Right cardiac atrium (tissue), 5 donors: ENCODE results near the gene TAF7L. TPM values are rescaled to one million over a fixed set of nuclear protein-coding genes. Genes with fewer than 3 reads are reported as not detected.

Source experiments
- ATAC-seq, 2 donors: fragments of 200-7000 bp; cut with Tn5 transposase; one replicate each; pipeline versions ENCODE4 v1.8.0 to v1.9.1; 2020; ENCODE audit warnings: moderate library complexity in 2 of 2, mild to moderate bottlenecking in 1 of 2
- DNase-seq, 3 donors: peaks; one replicate each; pipeline ENCODE4 v3.0.0-alpha.2; 2020
- H3K27ac ChIP-seq: one replicate; pipeline ENCODE4 v1.5.1; 2013; ENCODE audit warnings: mild to moderate bottlenecking, low read length, control low read depth, moderate library complexity
- H3K27me3 ChIP-seq: one replicate; pipeline ENCODE4 v1.6.1; 2013; ENCODE audit not compliant: control insufficient read depth, insufficient read depth
- H3K4me1 ChIP-seq: one replicate; pipeline ENCODE4 v1.6.1; 2013; ENCODE audit warnings: low read length; ENCODE audit not compliant: control insufficient read depth, insufficient read depth
- H3K4me3 ChIP-seq: one replicate; pipeline ENCODE4 v1.5.1; 2013; ENCODE audit warnings: low read length, control low read depth
- H3K9me3 ChIP-seq: one replicate; pipeline ENCODE4 v1.6.1; 2013; ENCODE audit warnings: low read length; ENCODE audit not compliant: control insufficient read depth
- WGBS: extraction: QIAGEN DNeasy Blood & Tissue Kit; methylation state at CpG from one replicate; pipeline ENCODE4 v1.1.7; 2013; 5-methylcytosine and 5-hydroxymethylcytosine counted together
- intact Hi-C, 4 donors: fragments of 100-400 bp; cut with DNase I; formaldehyde crosslinking; loops; one replicate each; pipeline versions ENCODE4 v1.11.0 to v1.14.0; 2022 to 2023
- polyA plus RNA-seq: library from polyadenylated mRNA; stranded (reverse); fragments of 200-250 nt; gene quantifications from one replicate; pipeline ENCODE4 v1.2.3, GENCODE V29; 2013
- total RNA-seq, 4 donors: library from RNA; stranded (reverse); fragmentation: NEBNext Ultra II Directional; extraction: Animal tissue kit (Norgen Biotek cat#: 25700); gene quantifications; one replicate each; pipeline ENCODE4 v1.2.1, GENCODE V29; 2021
- donor health status: healthy with polysubstance abuse.
- donor health status: DM: no; HTN: yes; CAD: no.
- donor health status: DM: no; HTN: no; CAD: no.
- donor health status: DM: no; HTN: yes; CAD: no; lungs with severe emphysema.
- donor health status: DM: yes; HTN: yes; CAD: no.

The TAF7L gene
- total and polyA plus RNA-seq, 5 donors, result not detected

DNA sequence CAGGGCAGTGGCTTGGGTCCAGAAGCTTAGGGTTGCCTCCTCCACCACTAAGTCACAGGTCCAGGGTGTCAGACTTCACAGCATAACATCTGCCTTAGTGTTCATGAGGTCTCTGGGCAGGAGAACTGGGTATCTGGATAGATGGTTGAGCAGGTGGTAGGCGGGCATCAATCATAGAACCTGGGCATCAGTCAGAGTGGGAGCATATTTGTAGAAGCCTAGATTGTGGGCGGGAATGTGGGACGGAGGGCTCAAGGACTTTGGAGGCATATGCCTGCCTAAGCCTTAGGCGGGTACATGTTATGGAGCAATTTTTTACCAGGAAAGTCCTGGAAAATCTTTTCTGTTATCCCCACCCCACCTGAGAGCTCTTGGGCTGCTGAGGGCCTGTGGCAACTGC lies 28.5 kb downstream of the TAF7L start:
- WGBS, result 97% methylated on average over 4 of the region's 4 CpGs
- ATAC-seq (no peak), DNase-seq (no peak)
- no peaks in the 10 kb centered on the region for H3K4me1 ChIP-seq
- no peak overlapping the region for H3K4me3 ChIP-seq
- intact Hi-C loops, result no loop called here
- no peak overlapping the region for H3K27ac ChIP-seq
- H3K27me3 ChIP-seq, result no peaks in the 10 kb centered on the region
- H3K9me3 ChIP-seq, result no peaks in the 10 kb centered on the region

GRCh38 chrX:101260435-101260834 lies 30.7 kb downstream of the TAF7L start:
- intact Hi-C loops, result no loop called here
- H3K9me3 ChIP-seq, result no peaks in the 10 kb centered on the region
- no peak for ATAC-seq

DNA sequence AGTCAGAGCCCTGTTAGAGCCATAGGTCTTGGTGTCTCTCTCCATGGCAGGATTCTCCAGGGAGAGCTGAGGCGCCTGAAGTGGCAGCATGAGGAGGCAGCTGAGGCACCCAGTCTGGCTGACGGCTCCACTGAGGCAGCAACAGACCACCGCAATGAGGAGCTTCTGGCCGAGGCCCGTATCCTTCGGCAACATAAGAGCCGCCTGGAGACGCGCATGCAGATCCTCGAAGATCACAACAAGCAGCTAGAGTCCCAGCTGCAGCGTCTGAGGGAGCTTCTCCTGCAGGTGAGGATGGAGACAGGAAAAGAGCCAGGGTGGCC lies 32.9 kb downstream of the TAF7L start:
- WGBS, result 94% methylated on average over 11 of the region's 11 CpGs
- Histone ChIP-seq H3K9me3 (no peaks in the 10 kb centered on the region), H3K27me3 (no peaks in the 10 kb centered on the region), H3K27ac (no peak overlapping the region), H3K4me1 (no peaks in the 10 kb centered on the region), H3K4me3 (no peak overlapping the region)
- ATAC-seq (no peak), DNase-seq (no peak)
- intact Hi-C loops, result no loop called here

More at GRCh38 chrX:101260435-101260834, 30.7 kb downstream of the TAF7L start:
- no peak for DNase-seq
- no peaks in the 10 kb centered on the region for H3K27me3 ChIP-seq
- 74% methylated on average over 4 of the region's 4 CpGs for WGBS
- no peak overlapping the region for H3K4me3 ChIP-seq
- no peak overlapping the region for H3K27ac ChIP-seq
- H3K4me1 ChIP-seq, result no peaks in the 10 kb centered on the region

DNA sequence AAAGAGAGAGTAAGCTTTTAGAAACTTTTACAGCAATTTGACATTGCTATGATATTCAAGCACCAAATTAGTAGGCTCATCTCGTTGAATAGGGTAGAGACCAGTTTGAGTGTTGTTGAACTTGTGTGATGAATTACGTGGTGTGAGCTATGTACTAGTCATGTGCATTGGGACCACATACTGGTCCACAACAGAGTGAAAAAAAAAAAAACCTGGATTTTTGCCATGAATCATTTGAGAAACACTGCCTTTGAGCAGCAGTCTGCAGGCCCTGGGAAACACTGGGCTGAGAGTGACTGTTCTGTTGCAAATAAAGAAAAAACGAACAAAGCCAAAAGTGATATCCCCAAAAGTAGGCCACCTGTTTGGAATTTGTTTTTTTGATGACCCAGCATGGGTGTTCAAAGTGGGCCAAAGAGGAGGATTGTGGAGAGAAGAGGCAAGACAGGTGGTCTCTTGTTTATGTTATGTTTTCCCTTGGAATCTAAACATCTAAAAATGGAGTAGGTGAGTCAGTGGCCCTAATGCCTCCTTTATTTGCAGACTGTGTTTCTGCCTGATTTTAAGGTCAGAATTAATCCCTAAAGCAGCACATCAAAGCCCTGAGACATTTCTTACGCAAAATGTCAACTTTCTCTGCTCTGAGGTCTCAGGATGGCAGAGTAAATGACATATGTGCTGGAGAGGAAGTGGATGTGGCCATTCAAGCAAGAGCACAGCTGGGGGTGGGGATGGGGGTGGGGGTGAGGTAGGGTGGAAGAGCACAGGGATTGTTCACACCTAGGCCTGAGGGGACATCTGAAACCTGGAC lies 33.5 kb downstream of the TAF7L start:
- ATAC-seq (no peak), DNase-seq (no peak)
- Histone ChIP-seq H3K9me3 (no peaks in the 10 kb centered on the region), H3K4me3 (no peak overlapping the region), H3K27me3 (no peaks in the 10 kb centered on the region), H3K4me1 (no peaks in the 10 kb centered on the region), H3K27ac (no peak overlapping the region)
- intact Hi-C loops, result no loop called here
- WGBS, result 74% methylated on average over 4 of the region's 4 CpGs

DNA sequence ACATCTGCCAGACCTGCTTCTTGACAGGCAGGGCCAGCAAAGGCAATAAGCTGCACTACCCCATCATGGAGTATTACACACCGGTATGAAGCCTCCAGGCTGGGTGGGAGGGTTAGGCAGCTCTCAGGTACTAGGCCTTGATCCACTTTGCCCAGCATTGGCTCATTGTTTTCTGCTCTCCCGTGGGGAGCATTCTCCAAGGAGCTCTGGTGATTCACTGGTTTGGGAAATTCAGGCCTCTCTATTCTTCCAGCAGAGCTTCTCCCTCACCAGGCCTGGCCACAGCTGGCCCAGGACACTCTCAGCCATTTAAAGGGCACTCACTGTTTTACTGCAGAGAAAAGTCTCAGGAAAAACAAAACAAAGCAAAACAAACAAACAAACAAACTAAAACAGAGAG lies 38.5 kb downstream of the TAF7L start:
- ATAC-seq (no peak), DNase-seq (no peak)
- intact Hi-C loops, result no loop called here
- H3K27me3 ChIP-seq, result no peaks in the 10 kb centered on the region
- H3K27ac ChIP-seq, result no peak overlapping the region
- H3K4me1 ChIP-seq, result no peaks in the 10 kb centered on the region
- no peak overlapping the region for H3K4me3 ChIP-seq
- H3K9me3 ChIP-seq, result no peaks in the 10 kb centered on the region
- WGBS, result 74% methylated on average over 2 of the region's 2 CpGs

GRCh38 chrX:101241531-101241930 lies 49.6 kb downstream of the TAF7L start:
- 97% methylated on average over 9 of the region's 9 CpGs for WGBS
- intact Hi-C loops, result no loop called here
- no peak for DNase-seq

GRCh38 chrX:101237041-101237440 lies 54.1 kb downstream of the TAF7L start:
- Histone ChIP-seq H3K4me3 (no peak overlapping the region), H3K4me1 (no peaks in the 10 kb centered on the region), H3K9me3 (no peaks in the 10 kb centered on the region), H3K27me3 (no peaks in the 10 kb centered on the region), H3K27ac (no peak overlapping the region)
- DNase-seq, result no peak
- no peak for ATAC-seq
- WGBS, result 27% methylated on average over 2 of the region's 2 CpGs
- intact Hi-C loops, result no loop called here

More at GRCh38 chrX:101241531-101241930, 49.6 kb downstream of the TAF7L start:
- no peak for ATAC-seq
- H3K9me3 ChIP-seq, result no peaks in the 10 kb centered on the region
- no peaks in the 10 kb centered on the region for H3K27me3 ChIP-seq
- no peaks in the 10 kb centered on the region for H3K4me1 ChIP-seq
- H3K4me3 ChIP-seq, result no peak overlapping the region
- no peak overlapping the region for H3K27ac ChIP-seq

GRCh38 chrX:101232316-101232715 lies 58.8 kb downstream of the TAF7L start:
- Histone ChIP-seq H3K4me3 (no peak overlapping the region), H3K4me1 (no peaks in the 10 kb centered on the region), H3K27ac (no peak overlapping the region), H3K9me3 (no peaks in the 10 kb centered on the region), H3K27me3 (no peaks in the 10 kb centered on the region)
- intact Hi-C loops, result no loop called here
- DNase-seq, result no peak
- WGBS, result 85% methylated on average over 5 of the region's 5 CpGs
- ATAC-seq, result no peak

GRCh38 chrX:101231080-101231479 lies 60.1 kb downstream of the TAF7L start:
- no peak for ATAC-seq
- Histone ChIP-seq H3K4me1 (no peaks in the 10 kb centered on the region), H3K9me3 (no peaks in the 10 kb centered on the region), H3K4me3 (no peak overlapping the region), H3K27ac (no peak overlapping the region), H3K27me3 (no peaks in the 10 kb centered on the region)
- DNase-seq, result no peak
- WGBS, result 88% methylated on average over 1 of the region's 1 CpG
- intact Hi-C loops, result no loop called here

- Histone ChIP-seq H3K4me3 (no peak overlapping the region), H3K9me3 (no peaks in the 10 kb centered on the region), H3K27ac (no peak overlapping the region), H3K27me3 (no peaks in the 10 kb centered on the region), H3K4me1 (no peaks in the 10 kb centered on the region)
- 95% methylated on average over 2 of the region's 2 CpGs for WGBS
- DNase-seq (no peak), ATAC-seq (no peak)
- intact Hi-C loops, result no loop called here
Measured at GRCh38 chrX:101230636-101231035, 60.5 kb downstream of the TAF7L start.

- Histone ChIP-seq H3K4me3 (no peak overlapping the region), H3K4me1 (no peaks in the 10 kb centered on the region), H3K9me3 (no peaks in the 10 kb centered on the region), H3K27me3 (no peaks in the 10 kb centered on the region), H3K27ac (no peak overlapping the region)
- DNase-seq (no peak), ATAC-seq (no peak)
- 98% methylated on average over 1 of the region's 1 CpG for WGBS
- intact Hi-C loops, result no loop called here
Measured at GRCh38 chrX:101229170-101229569, 62.0 kb downstream of the TAF7L start.

GRCh38 chrX:101223226-101223625 lies 67.9 kb downstream of the TAF7L start:
- no peak for DNase-seq
- no peaks in the 10 kb centered on the region for H3K4me1 ChIP-seq
- no peak for ATAC-seq
- no peak overlapping the region for H3K27ac ChIP-seq
- intact Hi-C loops, result no loop called here
- H3K9me3 ChIP-seq, result no peaks in the 10 kb centered on the region
- H3K4me3 ChIP-seq, result no peak overlapping the region
- H3K27me3 ChIP-seq, result no peaks in the 10 kb centered on the region
- WGBS, result 95% methylated on average over 1 of the region's 1 CpG
